RWPE2 (cell line): ENCODE results near the gene MAP2K6.
A peak's percentile ranks its signal among the peaks of the same experiment; 100 is the strongest.

Experiments used
- ATAC-seq: fragments of 200-7000 bp; cut with Tn5 transposase; 3 replicates; pipeline ENCODE4 v1.9.1; 2021; ENCODE audit warnings: low read depth
- DNase-seq: peaks from one replicate; pipeline ENCODE4 v3.0.0-alpha.2; 2020; ENCODE audit warnings: low spot score
- H3K27ac ChIP-seq: fragments of 450-650 bp; 2 replicates; pipeline ENCODE4 v1.5.1; 2017; ENCODE audit warnings: mild to moderate bottlenecking; ENCODE audit not compliant: poor library complexity, severe bottlenecking
- H3K27me3 ChIP-seq: fragments of 250-450 bp; sonication (Bioruptor Pico); 2 replicates; pipeline ENCODE4 v1.5.1; 2021; ENCODE audit warnings: mild to moderate bottlenecking, moderate library complexity; ENCODE audit not compliant: insufficient read depth, poor library complexity, severe bottlenecking
- H3K36me3 ChIP-seq: fragments of 250-450 bp; sonication (Bioruptor Pico); 2 replicates; pipeline ENCODE4 v1.5.1; 2020; ENCODE audit warnings: low read depth, mild to moderate bottlenecking, moderate library complexity
- H3K4me1 ChIP-seq: fragments of 250-450 bp; sonication (Bioruptor Pico); 2 replicates; pipeline ENCODE4 v1.5.1; 2021; ENCODE audit warnings: mild to moderate bottlenecking, moderate library complexity; ENCODE audit not compliant: insufficient read depth, poor library complexity, severe bottlenecking
- H3K4me3 ChIP-seq: fragments of 250-450 bp; sonication (Bioruptor Pico); 2 replicates; pipeline ENCODE4 v1.5.1; 2021; ENCODE audit warnings: mild to moderate bottlenecking, moderate library complexity; ENCODE audit not compliant: severe bottlenecking
- H3K9me3 ChIP-seq: fragments of 250-450 bp; sonication (Bioruptor Pico); 2 replicates; pipeline ENCODE4 v1.5.1; 2021; ENCODE audit warnings: mild to moderate bottlenecking, moderate library complexity; ENCODE audit not compliant: severe bottlenecking
- TF ChIP-seq, protein P1 (sequence below): fragments of 450-650 bp; IDR thresholded peaks from one replicate; pipeline ENCODE4 v1.5.1; 2017; ENCODE audit warnings: mild to moderate bottlenecking, moderate library complexity; ENCODE audit not compliant: poor library complexity, severe bottlenecking

Gene MAP2K6

DNA sequence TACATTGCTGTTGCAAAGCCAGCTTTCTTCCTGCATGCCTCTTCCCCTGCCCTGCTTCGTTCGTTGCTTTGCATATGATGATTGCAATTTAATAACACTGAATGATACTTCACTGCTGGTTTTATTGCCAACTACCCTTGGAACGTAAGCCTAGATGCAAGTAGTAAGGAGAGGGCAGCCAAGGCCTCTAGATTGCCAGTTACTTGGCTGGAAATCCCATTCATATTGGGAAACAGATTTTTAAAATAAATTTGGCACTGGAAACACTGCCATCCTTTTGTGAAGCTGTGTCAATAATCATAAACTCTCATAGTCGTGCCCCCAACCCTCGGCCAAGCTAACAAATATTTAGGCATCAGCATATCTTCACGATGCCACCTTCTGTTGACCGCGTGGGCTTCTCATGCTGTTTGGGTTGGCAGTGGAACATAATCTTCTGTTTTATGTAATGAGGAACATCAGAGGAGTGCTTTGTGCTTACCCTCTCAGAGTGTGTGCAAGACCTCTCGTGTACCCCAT is 86.5 kb downstream of the MAP2K6 start:
- H3K36me3 ChIP-seq: no peaks in the 10 kb centered on the region
- no peaks in the 10 kb centered on the region for H3K27me3 ChIP-seq
- H3K27ac ChIP-seq: no peak overlapping the region
- no peaks in the 10 kb centered on the region for H3K4me1 ChIP-seq
- no peak for DNase-seq
- no peaks in the 10 kb centered on the region for H3K9me3 ChIP-seq
- no peak for ATAC-seq
- H3K4me3 ChIP-seq: no peak overlapping the region
- TF ChIP-seq, protein P1, sequence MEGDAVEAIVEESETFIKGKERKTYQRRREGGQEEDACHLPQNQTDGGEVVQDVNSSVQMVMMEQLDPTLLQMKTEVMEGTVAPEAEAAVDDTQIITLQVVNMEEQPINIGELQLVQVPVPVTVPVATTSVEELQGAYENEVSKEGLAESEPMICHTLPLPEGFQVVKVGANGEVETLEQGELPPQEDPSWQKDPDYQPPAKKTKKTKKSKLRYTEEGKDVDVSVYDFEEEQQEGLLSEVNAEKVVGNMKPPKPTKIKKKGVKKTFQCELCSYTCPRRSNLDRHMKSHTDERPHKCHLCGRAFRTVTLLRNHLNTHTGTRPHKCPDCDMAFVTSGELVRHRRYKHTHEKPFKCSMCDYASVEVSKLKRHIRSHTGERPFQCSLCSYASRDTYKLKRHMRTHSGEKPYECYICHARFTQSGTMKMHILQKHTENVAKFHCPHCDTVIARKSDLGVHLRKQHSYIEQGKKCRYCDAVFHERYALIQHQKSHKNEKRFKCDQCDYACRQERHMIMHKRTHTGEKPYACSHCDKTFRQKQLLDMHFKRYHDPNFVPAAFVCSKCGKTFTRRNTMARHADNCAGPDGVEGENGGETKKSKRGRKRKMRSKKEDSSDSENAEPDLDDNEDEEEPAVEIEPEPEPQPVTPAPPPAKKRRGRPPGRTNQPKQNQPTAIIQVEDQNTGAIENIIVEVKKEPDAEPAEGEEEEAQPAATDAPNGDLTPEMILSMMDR: no peak

DNA sequence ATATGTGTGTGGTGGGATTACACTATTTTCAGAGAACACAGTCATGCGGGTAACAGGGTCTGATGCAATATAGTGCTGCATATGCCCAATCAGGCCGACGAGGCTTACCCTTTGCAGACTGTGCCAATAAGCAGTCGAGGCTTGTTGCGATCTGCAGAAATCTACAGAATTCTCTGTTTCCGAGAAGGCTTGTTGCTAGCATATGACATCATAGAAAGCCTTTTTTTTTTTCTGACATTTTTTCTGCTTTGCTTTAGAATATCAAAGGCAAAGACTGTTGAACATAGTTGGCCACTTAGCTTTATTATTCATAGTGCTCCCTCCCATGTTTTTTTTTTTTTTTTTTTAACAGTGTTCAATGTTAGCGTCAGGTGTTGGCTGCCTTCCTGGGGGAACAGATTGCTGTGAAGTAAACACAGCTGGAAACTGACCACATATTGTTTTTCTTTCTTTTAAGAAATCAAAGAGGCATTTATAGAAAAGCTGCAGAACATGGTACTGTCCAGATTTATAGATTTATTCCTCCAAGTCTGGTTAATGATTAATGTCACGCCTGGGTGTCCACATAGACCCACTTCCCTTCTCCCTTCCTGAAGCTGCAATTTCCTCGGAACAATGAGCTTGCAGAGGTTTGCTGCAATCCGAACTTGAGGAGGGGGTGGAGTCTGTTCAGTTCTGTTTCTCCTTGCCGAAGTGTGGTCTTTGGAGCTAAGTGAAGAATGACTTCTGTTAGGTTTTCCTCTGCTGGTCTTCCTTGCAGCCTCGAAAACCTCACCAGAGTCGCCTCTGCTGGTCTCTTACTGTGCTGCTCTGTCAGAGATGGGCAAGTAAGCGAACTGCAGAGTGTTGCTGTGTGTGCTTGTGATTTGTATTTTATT is 87.3 kb downstream of the MAP2K6 start:
- TF ChIP-seq, protein P1: no peak
- no peak for ATAC-seq
- Histone ChIP-seq H3K27me3 (no peaks in the 10 kb centered on the region), H3K36me3 (no peaks in the 10 kb centered on the region), H3K4me3 (no peak overlapping the region), H3K27ac (no peak overlapping the region), H3K4me1 (no peaks in the 10 kb centered on the region), H3K9me3 (no peaks in the 10 kb centered on the region)
- no peak for DNase-seq

DNA sequence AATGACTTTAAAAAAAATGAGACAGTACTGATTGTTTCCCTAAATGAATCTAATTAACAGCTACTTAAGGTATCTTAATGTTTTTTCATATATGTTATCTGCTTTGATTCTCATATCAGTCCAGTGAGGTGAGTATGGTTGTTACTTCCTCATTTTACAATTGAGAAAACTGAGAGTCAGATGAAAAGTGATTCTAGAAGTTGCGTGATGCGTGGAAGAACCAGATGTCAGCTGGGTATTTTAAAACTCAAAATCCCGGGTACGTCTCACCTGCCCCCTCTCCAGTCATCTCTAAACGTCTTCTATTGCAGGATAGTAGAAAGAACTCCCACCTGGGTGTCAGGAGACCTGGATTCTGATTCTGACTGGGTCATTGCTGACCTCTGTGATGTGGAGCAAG is 89.2 kb downstream of the MAP2K6 start:
- Histone ChIP-seq H3K4me3 (no peak overlapping the region), H3K4me1 (no peaks in the 10 kb centered on the region), H3K9me3 (no peaks in the 10 kb centered on the region), H3K27ac (no peak overlapping the region), H3K36me3 (no peaks in the 10 kb centered on the region), H3K27me3 (no peaks in the 10 kb centered on the region)
- TF ChIP-seq, protein P1: no peak
- DNase-seq (no peak), ATAC-seq (no peak)

DNA sequence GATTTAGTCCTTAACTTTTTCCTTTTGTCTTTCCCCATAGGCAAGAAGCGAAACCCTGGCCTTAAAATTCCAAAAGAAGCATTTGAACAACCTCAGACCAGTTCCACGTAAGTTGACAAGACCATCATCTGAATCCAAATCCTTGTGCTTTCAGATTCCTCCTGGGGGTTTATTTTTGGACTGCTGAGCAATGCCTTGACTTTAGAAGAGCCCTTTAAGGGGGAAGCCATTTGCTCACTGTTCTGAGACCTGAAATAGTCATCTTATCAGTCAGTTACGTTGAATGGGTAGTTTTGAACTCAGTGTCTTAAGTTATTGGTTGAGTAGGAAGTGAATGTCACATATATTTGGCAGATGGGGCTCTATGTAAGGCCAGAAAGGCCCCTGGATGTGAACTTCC is 91.2 kb downstream of the MAP2K6 start:
- Histone ChIP-seq H3K9me3 (no peaks in the 10 kb centered on the region), H3K27me3 (no peaks in the 10 kb centered on the region), H3K4me1 (peaks cover 3% of the 10 kb centered on the region), H3K4me3 (no peak overlapping the region), H3K36me3 (no peaks in the 10 kb centered on the region), H3K27ac (no peak overlapping the region)
- TF ChIP-seq, protein P1: no peak
- ATAC-seq: no peak
- no peak for DNase-seq

DNA sequence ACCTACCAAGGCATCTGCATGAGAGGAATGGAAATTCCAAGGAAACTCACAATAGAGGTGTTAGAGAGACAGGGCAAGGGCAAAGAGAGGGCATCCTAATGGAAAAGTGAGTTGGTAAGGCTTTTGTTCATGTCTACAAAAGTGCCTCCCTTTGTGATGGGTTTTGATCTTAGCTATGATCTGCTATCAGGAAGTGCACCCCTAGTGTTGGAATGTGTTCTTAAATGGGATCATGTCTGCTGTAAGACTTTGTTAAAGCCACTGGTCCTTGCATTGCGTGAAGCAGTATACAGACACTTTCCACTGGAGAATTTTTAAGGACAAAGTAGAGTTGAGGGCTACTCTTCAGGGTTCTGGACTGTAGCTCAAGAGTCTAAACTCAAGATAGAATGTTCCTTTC is 92.0 kb downstream of the MAP2K6 start:
- Histone ChIP-seq H3K27ac (no peak overlapping the region), H3K9me3 (no peaks in the 10 kb centered on the region), H3K4me1 (peaks cover 3% of the 10 kb centered on the region), H3K4me3 (no peak overlapping the region), H3K27me3 (no peaks in the 10 kb centered on the region), H3K36me3 (no peaks in the 10 kb centered on the region)
- TF ChIP-seq, protein P1: peak; percentile 32
- DNase-seq (no peak), ATAC-seq (no peak; the same call in 2 of the 3 replicates)
